Esophagus muscularis mucosa (tissue), 4 donors: ENCODE results near the gene RCOR3. TPM values are rescaled to one million over a fixed set of nuclear protein-coding genes. Genes with fewer than 3 reads are reported as not detected.

Experiments used
- DNase-seq: peaks from one replicate; pipeline ENCODE4 v3.0.0-alpha.2; 2017; ENCODE audit errors: extremely low spot score
- H3K27ac ChIP-seq, 4 donors: fragments of 200-600 bp; sonication (generic); replicated peaks in 1 of 4; 1 replicate in 3 of 4; 2 replicates in 1 of 4; pipeline ENCODE4 v1.5.1; 2016 to 2019; ENCODE audit warnings: mild to moderate bottlenecking in 1 of 4
- H3K27me3 ChIP-seq, 4 donors: fragments of 200-600 bp; sonication (generic); one replicate each; pipeline versions ENCODE4 v1.5.1 to v1.6.0; 2016 to 2019
- H3K36me3 ChIP-seq, 4 donors: fragments of 200-600 bp; sonication (generic); one replicate each; pipeline ENCODE4 v1.5.1; 2016 to 2019
- H3K4me1 ChIP-seq, 4 donors: fragments of 200-600 bp; sonication (generic); one replicate each; pipeline ENCODE4 v1.5.1; 2016 to 2019
- H3K4me3 ChIP-seq, 4 donors: fragments of 200-600 bp; sonication (generic); 1 replicate in 2 of 4; 2 replicates in 2 of 4; pipeline ENCODE4 v1.5.1; 2016 to 2019; ENCODE audit warnings: mild to moderate bottlenecking in 4 of 4, moderate library complexity in 1 of 4
- H3K9me3 ChIP-seq, 4 donors: fragments of 200-600 bp; sonication (generic); 1 replicate in 3 of 4; 2 replicates in 1 of 4; pipeline ENCODE4 v1.5.1; 2016 to 2019
- EP300 ChIP-seq: sonication (generic); formaldehyde crosslinking; IDR thresholded peaks from one replicate; pipeline ENCODE4 v1.6.1; 2017; ENCODE audit warnings: antibody characterized with exemption
- POLR2A ChIP-seq: fragments of 450-650 bp; IDR thresholded peaks from one replicate; pipeline ENCODE4 v1.6.1; 2017; ENCODE audit warnings: antibody characterized with exemption, moderate library complexity, mild to moderate bottlenecking, low read depth
- POLR2AphosphoS5 ChIP-seq, 2 donors: sonication (generic); formaldehyde crosslinking; IDR thresholded peaks; one replicate each; pipeline ENCODE4 v1.6.1; 2017; ENCODE audit warnings: antibody characterized with exemption in 2 of 2
- WGBS: methylation state at CpG from one replicate; pipeline ENCODE4 v1.1.5; 2018; 5-methylcytosine and 5-hydroxymethylcytosine counted together
- intact Hi-C: fragments of 100-400 bp; cut with DNase I; formaldehyde crosslinking; loops from one replicate; pipeline ENCODE4 v1.15.1; 2023
- total RNA-seq, 4 donors: library from RNA; depleted of rRNA; stranded (reverse); fragments of >200 nt; gene quantifications; one replicate each; pipeline versions ENCODE4 v1.1.0 to v1.2.1, GENCODE V29; 2016
- TF ChIP-seq, protein P1 (sequence below), 3 experiments: fragments of 200-600 bp in 2 of 3; fragments of 450-650 bp in 1 of 3; sonication (generic) in 2 of 3; IDR thresholded peaks; one replicate each; pipeline ENCODE4 v1.5.1; 2017 to 2019; ENCODE audit warnings: antibody characterized with exemption in 3 of 3, mild to moderate bottlenecking in 2 of 3, moderate library complexity in 1 of 3

RCOR3 gene
- total RNA-seq, 4 donors from 2014 or later = 21.7 to 38.0 (median 37.7) TPM

DNA sequence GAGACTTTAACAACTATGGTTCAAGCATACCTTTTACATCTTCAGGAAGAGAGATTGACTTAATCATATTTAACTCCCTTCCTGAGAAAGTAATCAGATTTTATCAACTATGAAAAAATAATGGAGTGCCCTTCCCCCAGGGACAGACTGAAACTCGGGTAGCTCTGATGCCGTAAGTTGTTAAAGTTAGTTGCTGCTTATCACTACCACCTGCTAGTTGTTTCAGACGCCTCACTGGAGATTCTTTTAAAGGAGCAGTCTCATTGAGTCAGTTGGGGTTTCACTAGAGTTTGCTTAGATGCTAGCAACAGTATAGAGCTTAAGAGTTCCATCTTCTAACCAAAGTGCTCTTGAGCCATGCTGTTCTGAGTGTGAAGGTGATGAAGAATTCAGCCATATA is 50.5 kb downstream of the RCOR3 start:
- Histone ChIP-seq H3K9me3 (no peaks in the 10 kb centered on the region), H3K27ac (no peak overlapping the region), H3K4me1 (peaks cover 0 to 6% (median 2%) of the 10 kb centered on the region in 4 donors), H3K36me3 (peaks cover 21 to 47% (median 27%) of the 10 kb centered on the region in 4 donors), H3K4me3 (no peak overlapping the region), H3K27me3 (no peaks in the 10 kb centered on the region)
- TF ChIP-seq, protein P1, sequence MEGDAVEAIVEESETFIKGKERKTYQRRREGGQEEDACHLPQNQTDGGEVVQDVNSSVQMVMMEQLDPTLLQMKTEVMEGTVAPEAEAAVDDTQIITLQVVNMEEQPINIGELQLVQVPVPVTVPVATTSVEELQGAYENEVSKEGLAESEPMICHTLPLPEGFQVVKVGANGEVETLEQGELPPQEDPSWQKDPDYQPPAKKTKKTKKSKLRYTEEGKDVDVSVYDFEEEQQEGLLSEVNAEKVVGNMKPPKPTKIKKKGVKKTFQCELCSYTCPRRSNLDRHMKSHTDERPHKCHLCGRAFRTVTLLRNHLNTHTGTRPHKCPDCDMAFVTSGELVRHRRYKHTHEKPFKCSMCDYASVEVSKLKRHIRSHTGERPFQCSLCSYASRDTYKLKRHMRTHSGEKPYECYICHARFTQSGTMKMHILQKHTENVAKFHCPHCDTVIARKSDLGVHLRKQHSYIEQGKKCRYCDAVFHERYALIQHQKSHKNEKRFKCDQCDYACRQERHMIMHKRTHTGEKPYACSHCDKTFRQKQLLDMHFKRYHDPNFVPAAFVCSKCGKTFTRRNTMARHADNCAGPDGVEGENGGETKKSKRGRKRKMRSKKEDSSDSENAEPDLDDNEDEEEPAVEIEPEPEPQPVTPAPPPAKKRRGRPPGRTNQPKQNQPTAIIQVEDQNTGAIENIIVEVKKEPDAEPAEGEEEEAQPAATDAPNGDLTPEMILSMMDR (IDR thresholded peaks at IDR 0.05) = no peak
- TF ChIP-seq POLR2AphosphoS5 (IDR thresholded peaks at IDR 0.05) = no peak
- no peak for TF ChIP-seq EP300
- TF ChIP-seq POLR2A = no peak
- 81% methylated on average over 3 of the region's 3 CpGs for WGBS
- no peak for DNase-seq
- intact Hi-C loops = no loop called here

DNA sequence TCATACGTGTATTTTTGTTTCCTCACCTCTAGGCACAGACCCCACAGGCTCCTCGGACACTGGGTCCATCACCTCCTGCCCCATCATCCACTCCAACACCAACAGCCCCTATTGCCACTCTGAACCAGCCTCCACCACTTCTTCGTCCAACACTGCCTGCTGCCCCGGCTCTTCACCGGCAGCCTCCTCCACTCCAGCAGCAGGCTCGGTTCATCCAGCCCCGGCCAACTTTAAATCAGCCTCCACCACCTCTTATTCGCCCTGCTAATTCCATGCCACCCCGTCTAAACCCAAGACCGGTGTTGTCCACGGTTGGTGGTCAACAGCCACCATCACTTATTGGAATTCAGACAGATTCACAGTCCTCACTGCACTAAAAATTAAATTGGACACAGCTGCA is 54.2 kb downstream of the RCOR3 start:
- DNase-seq = no peak
- H3K4me1 ChIP-seq = no peaks in the 10 kb centered on the region
- WGBS = 92% methylated on average over 11 of the region's 11 CpGs
- H3K36me3 ChIP-seq = peaks cover 33 to 58% (median 44%) of the 10 kb centered on the region in 4 donors
- intact Hi-C loops = no loop called here
- H3K4me3 ChIP-seq = no peak overlapping the region
- no peak overlapping the region for H3K27ac ChIP-seq
- H3K9me3 ChIP-seq = no peaks in the 10 kb centered on the region
- no peaks in the 10 kb centered on the region for H3K27me3 ChIP-seq
- TF ChIP-seq, protein P1 (IDR thresholded peaks at IDR 0.05) = no peak
- TF ChIP-seq POLR2A (no peak), POLR2AphosphoS5 (IDR thresholded peaks at IDR 0.05) (no peak), EP300 (no peak)

DNA sequence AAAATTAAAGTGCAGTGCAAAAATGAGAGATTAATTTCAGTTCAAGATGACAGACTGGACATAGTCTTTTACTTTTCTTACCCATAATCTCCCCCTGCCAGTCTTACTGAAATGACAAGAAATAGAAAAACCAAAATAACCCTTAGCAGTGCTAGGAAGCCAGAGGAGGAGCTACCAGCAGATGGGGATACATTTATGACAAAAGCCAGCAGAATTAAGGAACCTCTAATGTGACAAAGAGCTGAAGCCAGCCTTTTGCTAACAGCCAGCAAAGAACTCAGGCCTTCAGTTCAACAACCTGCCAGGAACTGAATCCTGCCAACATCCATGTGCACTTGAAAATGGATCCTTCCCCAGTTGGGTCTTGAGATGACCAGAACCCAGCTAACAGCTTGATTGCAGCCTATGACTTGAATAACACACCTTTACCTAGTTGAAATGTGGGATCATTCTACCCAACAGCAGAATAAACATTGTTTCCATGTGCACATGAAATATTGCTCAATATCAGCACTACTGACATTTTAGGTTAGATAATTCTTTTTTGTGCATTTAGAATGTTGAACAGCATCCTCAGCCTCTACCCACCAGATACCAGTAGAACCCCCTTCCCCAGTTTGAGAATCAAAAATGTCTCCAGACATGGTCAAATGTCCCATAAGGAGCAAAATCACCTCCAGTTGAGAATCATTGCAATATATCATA is 59.6 kb downstream of the RCOR3 start:
- no peak for DNase-seq
- TF ChIP-seq POLR2AphosphoS5 (IDR thresholded peaks at IDR 0.05) = no peak
- no peak for TF ChIP-seq EP300
- TF ChIP-seq POLR2A = no peak
- TF ChIP-seq, protein P1 (IDR thresholded peaks at IDR 0.05) = no peak
- Histone ChIP-seq H3K27me3 (no peaks in the 10 kb centered on the region), H3K9me3 (no peaks in the 10 kb centered on the region), H3K4me1 (no peaks in the 10 kb centered on the region), H3K4me3 (no peak overlapping the region), H3K36me3 (peaks cover 18 to 41% (median 27%) of the 10 kb centered on the region in 4 donors), H3K27ac (no peak overlapping the region)
- intact Hi-C loops = no loop called here

DNA sequence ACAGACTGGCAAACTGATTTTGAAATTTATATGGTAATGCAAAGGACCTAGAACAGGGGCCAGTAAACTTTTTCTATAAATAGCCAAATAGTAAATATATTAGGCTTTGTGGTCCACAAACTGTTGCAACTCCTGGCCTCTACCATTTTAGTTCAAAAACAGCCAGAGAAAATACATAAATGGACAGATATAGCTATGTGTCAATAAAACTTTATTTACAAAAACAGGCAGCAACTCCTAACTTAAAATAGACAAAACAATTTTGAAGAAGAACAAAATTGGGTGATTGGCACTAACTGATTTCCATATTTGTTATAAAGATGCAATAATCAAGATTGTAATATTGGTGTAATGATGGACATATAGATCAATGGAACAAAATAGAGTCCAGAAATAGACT is 60.7 kb downstream of the RCOR3 start:
- Histone ChIP-seq H3K4me3 (no peak overlapping the region), H3K27me3 (no peaks in the 10 kb centered on the region), H3K36me3 (peaks cover 11 to 29% (median 16%) of the 10 kb centered on the region in 4 donors), H3K9me3 (no peaks in the 10 kb centered on the region), H3K27ac (no peak overlapping the region), H3K4me1 (no peaks in the 10 kb centered on the region)
- intact Hi-C loops = loop anchor here (5.0 to 10.0 kb wide), 2 partner anchors 152 to 335 kb away; no protein-coding TSS in a partner anchor
- no peak for TF ChIP-seq EP300
- TF ChIP-seq POLR2A = no peak
- TF ChIP-seq POLR2AphosphoS5 (IDR thresholded peaks at IDR 0.05) = no peak
- TF ChIP-seq, protein P1 (IDR thresholded peaks at IDR 0.05) = no peak
- DNase-seq = no peak
